Occipital lobe (tissue), 2 donors: ENCODE data around the gene FXYD6. TPM values are rescaled to one million over a fixed set of nuclear protein-coding genes. Genes with fewer than 3 reads are reported as not detected.
"Not testable (repeated sequence)": the region's sequence is repeated elsewhere in the genome, so short reads cannot be mapped to it uniquely, and the experiment has no call there.

ENCODE experiments used
- DNase-seq: peaks from one replicate; lab custom pipeline; 2025; lab: John Stamatoyannopoulos, UW
- total RNA-seq: library from RNA; depleted of rRNA; stranded (reverse); fragments of >200 nt; gene quantifications from one replicate; pipeline ENCODE4 v1.2.3, GENCODE V29; 2014

Gene FXYD6
- total RNA-seq, 1 donor from 2014 or later, result 107 TPM

- DNase-seq, result no peak
Measured at GRCh38 chr11:117870103-117870952, 6.1 kb downstream of the FXYD6 start.

- DNase-seq, result no peak
Measured at GRCh38 chr11:117869604-117870003, 6.9 kb downstream of the FXYD6 start.

GRCh38 chr11:117868815-117869561 lies 7.5 kb downstream of the FXYD6 start:
- no peak for DNase-seq

- no peak for DNase-seq
Measured at GRCh38 chr11:117868088-117868487, 8.4 kb downstream of the FXYD6 start.

GRCh38 chr11:117866526-117866925 lies 9.9 kb downstream of the FXYD6 start:
- peak; percentile 56 for DNase-seq

- not testable (repeated sequence) for DNase-seq
Measured at GRCh38 chr11:117865546-117865945, 10.9 kb downstream of the FXYD6 start.

- DNase-seq, result no peak
Measured at GRCh38 chr11:117863383-117863782, 13.1 kb downstream of the FXYD6 start.

GRCh38 chr11:117862753-117863152 lies 13.7 kb downstream of the FXYD6 start:
- DNase-seq, result no peak

GRCh38 chr11:117862019-117862725 lies 14.3 kb downstream of the FXYD6 start:
- no peak for DNase-seq

- DNase-seq, result no peak
Measured at GRCh38 chr11:117861151-117862018, 15.1 kb downstream of the FXYD6 start.

- no peak for DNase-seq
Measured at GRCh38 chr11:117860139-117860538, 16.3 kb downstream of the FXYD6 start.

GRCh38 chr11:117859488-117860112 lies 16.9 kb downstream of the FXYD6 start:
- DNase-seq, result no peak

- DNase-seq, result no peak
Measured at GRCh38 chr11:117859061-117859460, 17.4 kb downstream of the FXYD6 start.

GRCh38 chr11:117857734-117858414 lies 18.6 kb downstream of the FXYD6 start:
- DNase-seq, result no peak

GRCh38 chr11:117855912-117856651 lies 20.4 kb downstream of the FXYD6 start:
- DNase-seq, result no peak

- no peak for DNase-seq
Measured at GRCh38 chr11:117855186-117855845, 21.1 kb downstream of the FXYD6 start.

- DNase-seq, result no peak
Measured at GRCh38 chr11:117852309-117852708, 24.1 kb downstream of the FXYD6 start.

- DNase-seq, result no peak
Measured at GRCh38 chr11:117851852-117852251, 24.6 kb downstream of the FXYD6 start.

GRCh38 chr11:117851106-117851505 lies 25.4 kb downstream of the FXYD6 start:
- no peak for DNase-seq
